IMR-90 (cell line): ENCODE data around the gene FNIP2. TPM values are rescaled to one million over a fixed set of nuclear protein-coding genes. Genes with fewer than 3 reads are reported as not detected.

ENCODE experiments used
- ATAC-seq: fragments of 200-7000 bp; cut with Tn5 transposase; 2 replicates; pipeline ENCODE4 v1.9.1; 2020; ENCODE audit warnings: low read depth, mild to moderate bottlenecking, moderate library complexity
- BruUV-seq: library from RNA; stranded (reverse); fragments of 400-500 nt; replicated peaks from 2 replicates; lab custom pipeline; 2021; lab: Mats Ljungman, UMichigan
- CTCF ChIA-PET: fragments of 300-600 bp; formaldehyde crosslinking; extraction: SDS; loops from one replicate; lab custom pipeline; 2021; ENCODE audit warnings: antibody characterized with exemption; lab: Yijun Ruan, JAX
- POLR2A ChIA-PET: fragments of 300-600 bp; sonication (Branson Sonifier 250); formaldehyde crosslinking; loops from one replicate; lab custom pipeline; 2022; ENCODE audit warnings: antibody characterized with exemption; ENCODE audit not compliant: unreplicated experiment; lab: Charles Lee
- DNase-seq: peaks from one replicate; pipeline ENCODE4 v3.0.0; 2013
- H2AFZ ChIP-seq: replicated peaks from 2 replicates; pipeline ENCODE3; 2013; ENCODE audit warnings: low read length, mild to moderate bottlenecking; ENCODE audit not compliant: poor library complexity
- H2AK5ac ChIP-seq: 2 replicates; pipeline ENCODE4 v1.6.1; 2013; ENCODE audit warnings: low read depth, low read length, inconsistent platforms
- H2AK9ac ChIP-seq: replicated peaks from 2 replicates; pipeline ENCODE3; 2013; ENCODE audit warnings: mild to moderate bottlenecking, low read depth, low read length, moderate library complexity; ENCODE audit not compliant: poor library complexity
- H2BK120ac ChIP-seq: 2 replicates; pipeline ENCODE4 v1.6.1; 2013; ENCODE audit warnings: low read depth, low read length, inconsistent platforms
- H2BK15ac ChIP-seq: 3 replicates; pipeline ENCODE4 v1.6.1; 2013; ENCODE audit warnings: low read depth, low read length, inconsistent platforms
- H2BK20ac ChIP-seq: 2 replicates; pipeline ENCODE4 v1.6.1; 2013; ENCODE audit warnings: low read depth, mild to moderate bottlenecking, inconsistent platforms, low read length, moderate library complexity
- H2BK5ac ChIP-seq: 2 replicates; pipeline ENCODE4 v1.6.1; 2013; ENCODE audit warnings: mild to moderate bottlenecking, low read depth, low read length, inconsistent platforms; ENCODE audit not compliant: poor library complexity, severe bottlenecking
- H3K14ac ChIP-seq: replicated peaks from 2 replicates; pipeline ENCODE4 v1.6.1; 2013; ENCODE audit warnings: low read depth, low read length, inconsistent platforms
- H3K18ac ChIP-seq: 2 replicates; pipeline ENCODE4 v1.6.1; 2013; ENCODE audit warnings: low read depth, low read length, control low read depth
- H3K23ac ChIP-seq: 2 replicates; pipeline ENCODE4 v1.6.1; 2013; ENCODE audit warnings: low read depth, low read length, inconsistent platforms
- H3K27ac ChIP-seq: 2 replicates; pipeline ENCODE4 v1.5.1; 2013; ENCODE audit warnings: mild to moderate bottlenecking, control low read depth, low read length; ENCODE audit not compliant: insufficient read depth
- H3K27me3 ChIP-seq: 2 replicates; pipeline ENCODE4 v1.6.1; 2013; ENCODE audit warnings: low read length; ENCODE audit not compliant: control insufficient read depth, insufficient read depth
- H3K36me3 ChIP-seq: 2 replicates; pipeline ENCODE4 v1.6.1; 2013; ENCODE audit warnings: low read length, mixed read lengths; ENCODE audit not compliant: control insufficient read depth, insufficient read depth
- H3K4ac ChIP-seq: 2 replicates; pipeline ENCODE4 v1.6.1; 2013; ENCODE audit warnings: low read depth, low read length, inconsistent platforms
- H3K4me1 ChIP-seq: 2 replicates; pipeline ENCODE4 v1.6.1; 2013; ENCODE audit warnings: low read length, mixed read lengths; ENCODE audit not compliant: control insufficient read depth, insufficient read depth
- H3K4me2 ChIP-seq: 2 replicates; pipeline ENCODE4 v1.6.1; 2013; ENCODE audit warnings: low read depth, mild to moderate bottlenecking, control low read depth, low read length, moderate library complexity
- H3K4me3 ChIP-seq: 2 replicates; pipeline ENCODE4 v1.5.1; 2013; ENCODE audit warnings: low read depth, mild to moderate bottlenecking, control low read depth, low read length, moderate library complexity; ENCODE audit not compliant: insufficient read depth
- H3K56ac ChIP-seq: 2 replicates; pipeline ENCODE4 v1.6.1; 2013; ENCODE audit warnings: low read length, inconsistent platforms; ENCODE audit not compliant: insufficient read depth; ENCODE audit errors: extremely low read depth
- H3K79me1 ChIP-seq, 2 experiments: 2 replicates each; pipeline ENCODE4 v1.6.1; 2013; ENCODE audit warnings: low read length in 2 of 2, inconsistent platforms in 1 of 2, low read depth in 1 of 2
- H3K9ac ChIP-seq: 2 replicates; pipeline ENCODE4 v1.6.1; 2013; ENCODE audit warnings: low read depth, low read length, control low read depth
- H3K9me1 ChIP-seq: 2 replicates; pipeline ENCODE4 v1.6.1; 2013; ENCODE audit warnings: low read length, inconsistent platforms; ENCODE audit not compliant: insufficient read depth
- H3K9me3 ChIP-seq: 2 replicates; pipeline ENCODE4 v1.6.1; 2013; ENCODE audit warnings: low read length; ENCODE audit not compliant: control insufficient read depth, insufficient read depth
- H4K20me1 ChIP-seq: 2 replicates; pipeline ENCODE4 v1.6.1; 2013; ENCODE audit warnings: low read length, inconsistent platforms; ENCODE audit not compliant: insufficient read depth
- H4K5ac ChIP-seq: 2 replicates; pipeline ENCODE4 v1.6.1; 2013; ENCODE audit warnings: mild to moderate bottlenecking, low read depth, low read length, control low read depth
- H4K8ac ChIP-seq, 2 experiments: 2 replicates each; pipeline ENCODE4 v1.6.1; 2013; ENCODE audit warnings: low read depth in 2 of 2, low read length in 2 of 2, control low read depth in 1 of 2, inconsistent platforms in 1 of 2
- H4K91ac ChIP-seq: 2 replicates; pipeline ENCODE4 v1.6.1; 2013; ENCODE audit warnings: low read depth, low read length, inconsistent platforms; ENCODE audit not compliant: insufficient read depth
- CEBPB ChIP-seq: IDR thresholded peaks from 2 replicates; pipeline ENCODE4 v1.6.1; 2012; ENCODE audit warnings: low read depth, low read length, improper control_type of control experiment
- ELK1 ChIP-seq: fragments of 150-350 bp; IDR thresholded peaks from 2 replicates; pipeline ENCODE4 v1.6.1; 2016; ENCODE audit warnings: low read depth, mild to moderate bottlenecking, low read length, moderate library complexity, borderline replicate concordance
- RFX5 ChIP-seq: IDR thresholded peaks from 2 replicates; pipeline ENCODE4 v1.8.0; 2012; ENCODE audit warnings: low read depth, mild to moderate bottlenecking, low read length, moderate library complexity
- WGBS, 2 experiments: methylation state at CpG; one replicate each; pipeline versions ENCODE4 v1.1.5 to v1.1.7; 2013; ENCODE audit warnings: missing lambda C conversion rate in 2 of 2; ENCODE audit not compliant: insufficient read length in 1 of 2; ENCODE audit errors: extremely low coverage in 2 of 2; 5-methylcytosine and 5-hydroxymethylcytosine counted together
- dilution Hi-C: fragments of 300-500 bp; cut with HindIII; formaldehyde crosslinking; loops from one replicate; pipeline ENCODE4 v1.14.3; 2018; ENCODE audit warnings: low sequenced_read_pairs; ENCODE audit not compliant: unreplicated experiment
- in situ Hi-C: fragments of 300-500 bp; cut with MboI; formaldehyde crosslinking; loops from 3 replicates; pipeline ENCODE4 v1.14.3; 2019; ENCODE audit warnings: low sequenced_read_pairs, inconsistent platforms, mixed read lengths
- intact Hi-C: fragments of 100-400 bp; cut with micrococcal nuclease; formaldehyde crosslinking; loops from 2 replicates; pipeline ENCODE4 v1.10.0; 2022
- polyA plus RNA-seq, 3 experiments: library from polyadenylated mRNA; depleted of rRNA; stranded (reverse); fragments of >200 nt; gene quantifications; 2 replicates each; pipeline ENCODE4 v1.2.3, GENCODE V29; 2012; ENCODE audit warnings: low replicate concordance in 1 of 3
- total RNA-seq: library from RNA; depleted of rRNA; stranded (reverse); fragments of >200 nt; gene quantifications from 2 replicates; pipeline ENCODE4 v1.2.3, GENCODE V29; 2012

Gene FNIP2
- total and polyA plus RNA-seq, 2 of the 4 experiments (the other 2 are of a cell fraction): 4.7 to 24.6 TPM

GRCh38 chr4:158835226-158836001, 66.6 kb downstream of the FNIP2 start:
- Histone ChIP-seq H2BK15ac (no peak overlapping the region), H3K9ac (no peak overlapping the region), H3K9me1 (0 out of 2 replicates have a peak, but pooled peaks cover 5% of the 10 kb centered on the region), H2BK20ac (no peak overlapping the region), H3K23ac (no peak overlapping the region), H3K27me3 (no peaks in the 10 kb centered on the region), H4K20me1 (no peaks in the 10 kb centered on the region), H3K56ac (no peak overlapping the region), H2BK5ac (no peak overlapping the region), H3K79me1 (peaks cover 0 to 3% of the 10 kb centered on the region in 2 experiments; a peak in 2 of 4 replicates), H2AK5ac (no peak overlapping the region), H2BK120ac (no peak overlapping the region), H3K27ac (no peak overlapping the region), H2AK9ac (no peak overlapping the region), H2AFZ (no peak overlapping the region), H3K14ac (no peak overlapping the region), H3K9me3 (no peaks in the 10 kb centered on the region), H3K18ac (no peak overlapping the region), H3K4ac (no peak overlapping the region), H4K8ac (no peak overlapping the region), H3K4me2 (no peak overlapping the region), H4K91ac (no peak overlapping the region), H3K36me3 (peaks cover 5% of the 10 kb centered on the region; the same call in 1 of the 2 replicates), H4K5ac (no peak overlapping the region), H3K4me1 (no peaks in the 10 kb centered on the region), H3K4me3 (no peak overlapping the region)
- peak; percentile 60 for TF ChIP-seq CEBPB
- TF ChIP-seq RFX5: no peak
- TF ChIP-seq ELK1: no peak
- intact Hi-C loops: no loop called here
- BruUV-seq: no TSS peak
- ChIA-PET POLR2A (no interaction called here), CTCF (no interaction called here)
- no peak for ATAC-seq
- in situ Hi-C loops: loop anchor here (25.0 kb wide), 1 partner anchor 573 kb away; no protein-coding TSS in a partner anchor
- dilution Hi-C loops: no loop called here
- WGBS, 2 experiments: no CpG with 5 or more reads among the region's 2 CpGs
- DNase-seq: no peak
